Type B pancreatic cell (in vitro differentiated cells): Measurements from ENCODE around the gene CFAP410. TPM values are rescaled to one million over a fixed set of nuclear protein-coding genes. Genes with fewer than 3 reads are reported as not detected.
A peak's percentile ranks its signal among the peaks of the same experiment; 100 is the strongest.

Experiments used
- DNase-seq: peaks from one replicate; pipeline ENCODE4 v3.0.0; 2021; ENCODE audit warnings: mixed read lengths; ENCODE audit not compliant: unreplicated experiment; ENCODE audit errors: extremely low spot score
- H3K27ac Mint-ChIP-seq: 2 replicates; pipeline ENCODE4 v1.8.0; 2021; ENCODE audit warnings: mild to moderate bottlenecking, mixed read lengths
- H3K27me3 Mint-ChIP-seq: 2 replicates; pipeline ENCODE4 v1.8.0; 2021; ENCODE audit warnings: mixed read lengths
- H3K36me3 Mint-ChIP-seq: 2 replicates; pipeline ENCODE4 v1.8.0; 2021; ENCODE audit warnings: mixed read lengths
- H3K4me1 Mint-ChIP-seq: one replicate; pipeline ENCODE4 v1.8.0; 2021; ENCODE audit warnings: mixed read lengths; ENCODE audit not compliant: unreplicated experiment
- H3K4me3 Mint-ChIP-seq: 2 replicates; pipeline ENCODE4 v1.8.0; 2021; ENCODE audit warnings: mild to moderate bottlenecking, mixed read lengths
- H3K9me3 Mint-ChIP-seq: 2 replicates; pipeline ENCODE4 v1.8.0; 2021; ENCODE audit warnings: mixed read lengths
- total RNA-seq: library from RNA; stranded (reverse); gene quantifications from 2 replicates; pipeline ENCODE4 v1.2.1, GENCODE V29; 2021; ENCODE audit warnings: low replicate concordance
- TF ChIP-seq, protein P1 (sequence below): fragments of 200-600 bp; sonication (generic); conservative IDR thresholded peaks from 2 replicates; pipeline ENCODE4 v1.5.0; 2021; ENCODE audit warnings: antibody characterized with exemption, mild to moderate bottlenecking

CFAP410 gene
- total RNA-seq, 1 donor from 2014 or later, result 15.1 TPM

DNA sequence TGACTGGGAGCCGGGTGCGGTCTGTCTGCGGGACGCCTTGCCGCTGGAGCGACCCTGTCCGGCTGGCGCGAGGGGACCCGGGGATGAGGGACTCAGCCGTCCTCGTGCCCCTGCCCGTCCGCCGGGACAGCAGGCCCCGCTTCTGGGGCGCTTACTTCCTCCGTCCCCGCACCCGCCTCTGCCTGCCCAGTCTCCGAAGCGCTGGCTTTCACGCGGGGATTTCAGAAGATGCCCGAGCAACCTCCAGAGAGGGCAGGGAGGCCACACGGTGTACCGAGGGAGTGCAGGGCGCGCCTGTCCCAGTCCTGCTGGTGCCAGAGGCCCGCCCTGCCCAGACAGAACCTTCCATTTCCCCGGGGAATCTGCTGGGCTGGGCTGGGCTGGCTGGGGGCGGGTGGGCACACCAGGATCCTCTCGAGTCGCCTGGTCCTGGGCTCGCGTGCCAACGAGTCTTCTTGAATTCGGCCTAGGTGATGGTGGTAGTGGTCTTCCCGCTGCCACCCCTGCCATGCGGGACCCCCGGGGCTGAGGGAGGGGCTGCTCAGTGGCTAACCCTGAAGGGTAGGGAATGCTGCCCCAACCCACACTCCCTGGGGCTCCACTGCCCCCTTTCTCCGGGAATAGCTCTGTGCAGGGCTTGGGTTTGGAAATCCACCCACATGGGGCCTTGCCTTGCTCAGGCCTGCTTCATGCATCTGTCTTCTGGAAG lies 11.7 kb upstream of the CFAP410 start:
- Mint-ChIP-seq H3K9me3 (no peaks in the 10 kb centered on the region), H3K27me3 (peaks cover 8% of the 10 kb centered on the region), H3K4me3 (no peak overlapping the region), H3K4me1 (no peaks in the 10 kb centered on the region), H3K27ac (no peak overlapping the region), H3K36me3 (no peaks in the 10 kb centered on the region)
- DNase-seq, result peak; percentile 67
- TF ChIP-seq, protein P1, sequence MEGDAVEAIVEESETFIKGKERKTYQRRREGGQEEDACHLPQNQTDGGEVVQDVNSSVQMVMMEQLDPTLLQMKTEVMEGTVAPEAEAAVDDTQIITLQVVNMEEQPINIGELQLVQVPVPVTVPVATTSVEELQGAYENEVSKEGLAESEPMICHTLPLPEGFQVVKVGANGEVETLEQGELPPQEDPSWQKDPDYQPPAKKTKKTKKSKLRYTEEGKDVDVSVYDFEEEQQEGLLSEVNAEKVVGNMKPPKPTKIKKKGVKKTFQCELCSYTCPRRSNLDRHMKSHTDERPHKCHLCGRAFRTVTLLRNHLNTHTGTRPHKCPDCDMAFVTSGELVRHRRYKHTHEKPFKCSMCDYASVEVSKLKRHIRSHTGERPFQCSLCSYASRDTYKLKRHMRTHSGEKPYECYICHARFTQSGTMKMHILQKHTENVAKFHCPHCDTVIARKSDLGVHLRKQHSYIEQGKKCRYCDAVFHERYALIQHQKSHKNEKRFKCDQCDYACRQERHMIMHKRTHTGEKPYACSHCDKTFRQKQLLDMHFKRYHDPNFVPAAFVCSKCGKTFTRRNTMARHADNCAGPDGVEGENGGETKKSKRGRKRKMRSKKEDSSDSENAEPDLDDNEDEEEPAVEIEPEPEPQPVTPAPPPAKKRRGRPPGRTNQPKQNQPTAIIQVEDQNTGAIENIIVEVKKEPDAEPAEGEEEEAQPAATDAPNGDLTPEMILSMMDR, result no peak

DNA sequence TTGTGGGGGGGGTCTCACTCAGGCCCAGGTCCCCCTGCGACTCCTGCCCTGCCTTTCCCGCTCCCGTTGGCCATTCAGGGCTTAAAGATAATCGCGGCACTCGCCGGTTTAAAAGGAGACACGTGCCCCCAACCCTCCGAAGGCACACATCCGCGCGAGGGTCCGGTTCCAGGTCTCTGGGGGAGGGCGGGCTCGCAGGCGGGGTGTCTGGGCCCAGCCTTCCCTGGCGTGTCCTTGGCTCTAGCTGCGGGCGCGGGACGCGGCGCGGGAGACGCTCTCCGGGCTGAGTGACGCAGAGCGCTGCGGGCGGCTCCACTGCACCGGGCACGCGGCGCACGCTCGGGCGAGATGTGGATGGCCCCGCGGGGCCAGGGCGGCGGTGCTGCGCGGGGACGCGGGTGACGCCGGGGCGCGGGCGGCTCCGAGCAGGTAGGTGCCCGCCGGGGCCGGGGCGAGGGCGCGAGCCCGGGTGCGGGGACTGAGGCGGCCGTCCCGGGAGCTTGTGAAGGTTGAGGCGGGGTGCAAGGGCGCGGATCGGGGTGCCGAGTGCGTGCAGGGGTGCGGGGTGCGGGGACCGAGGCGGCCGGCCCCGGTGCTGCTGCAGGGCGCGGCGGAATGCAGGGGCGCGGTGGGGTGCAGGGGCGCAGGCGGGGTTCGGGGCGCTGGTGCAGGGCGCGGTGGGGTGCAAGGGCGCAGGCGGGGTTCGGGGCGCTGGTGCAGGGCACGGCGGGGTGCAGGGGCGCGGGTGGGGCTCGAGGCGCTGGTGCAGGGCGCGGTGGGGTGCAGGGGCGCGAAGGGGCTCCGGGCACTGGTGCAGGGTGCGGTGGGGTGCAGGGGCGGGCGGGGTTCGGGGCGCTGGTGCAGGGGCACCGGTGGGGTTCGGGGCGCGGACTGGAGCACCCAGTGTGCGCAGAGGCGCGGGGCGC lies 10.9 kb upstream of the CFAP410 start:
- Mint-ChIP-seq H3K9me3 (no peaks in the 10 kb centered on the region), H3K4me3 (no peak overlapping the region), H3K4me1 (no peaks in the 10 kb centered on the region), H3K36me3 (no peaks in the 10 kb centered on the region), H3K27me3 (peaks cover 8% of the 10 kb centered on the region), H3K27ac (no peak overlapping the region)
- peak; percentile 69 for DNase-seq
- TF ChIP-seq, protein P1, result no peak

DNA sequence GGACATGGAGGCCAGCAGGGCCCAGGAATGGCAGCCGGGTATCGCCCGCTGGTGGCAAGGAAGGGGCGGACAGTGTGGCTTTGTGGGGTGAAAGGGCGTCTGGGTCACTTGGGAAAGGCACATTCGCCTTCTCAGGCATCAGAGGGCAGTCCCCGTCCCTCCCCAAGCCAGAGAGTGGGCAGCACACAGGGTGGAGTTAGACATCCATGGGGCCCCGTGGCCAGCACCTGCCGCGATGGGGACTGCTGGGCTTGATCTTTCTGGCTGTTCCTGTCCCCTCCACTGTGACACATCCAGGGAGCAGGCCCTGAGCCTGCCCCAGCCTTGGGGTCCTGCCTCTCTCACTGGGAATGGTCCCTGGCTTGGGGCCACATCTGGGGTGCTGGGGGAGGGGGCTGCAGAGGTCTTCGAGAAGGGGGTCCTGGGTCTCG lies 10.2 kb upstream of the CFAP410 start:
- Mint-ChIP-seq H3K4me1 (no peaks in the 10 kb centered on the region), H3K36me3 (no peaks in the 10 kb centered on the region), H3K9me3 (no peaks in the 10 kb centered on the region), H3K4me3 (no peak overlapping the region), H3K27me3 (peaks cover 5% of the 10 kb centered on the region), H3K27ac (no peak overlapping the region)
- peak; percentile 55 for DNase-seq
- TF ChIP-seq, protein P1, result no peak

DNA sequence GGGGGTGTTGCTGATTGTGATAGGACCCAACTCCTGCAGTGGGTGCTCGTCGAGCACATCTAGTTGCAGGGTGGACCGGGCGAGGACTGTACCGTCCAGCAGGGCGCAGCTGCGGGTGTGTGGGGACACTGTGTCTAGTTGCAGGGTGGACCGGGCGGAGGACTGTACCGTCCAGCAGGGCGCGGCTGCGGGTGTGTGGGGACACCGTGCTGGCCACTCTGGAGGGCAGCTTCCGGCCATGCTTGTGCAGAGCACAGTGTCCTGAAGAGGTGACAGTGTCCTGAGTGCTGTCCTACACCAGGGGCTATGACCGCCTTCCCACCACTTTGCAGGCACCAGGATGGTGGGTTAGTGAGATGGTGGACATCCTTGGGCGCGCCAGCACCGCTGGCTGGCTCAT lies 9.7 kb upstream of the CFAP410 start:
- Mint-ChIP-seq H3K27ac (no peak overlapping the region), H3K4me3 (no peak overlapping the region), H3K9me3 (no peaks in the 10 kb centered on the region), H3K27me3 (no peaks in the 10 kb centered on the region), H3K36me3 (no peaks in the 10 kb centered on the region), H3K4me1 (no peaks in the 10 kb centered on the region)
- TF ChIP-seq, protein P1, result no peak
- DNase-seq, result peak; percentile 66

DNA sequence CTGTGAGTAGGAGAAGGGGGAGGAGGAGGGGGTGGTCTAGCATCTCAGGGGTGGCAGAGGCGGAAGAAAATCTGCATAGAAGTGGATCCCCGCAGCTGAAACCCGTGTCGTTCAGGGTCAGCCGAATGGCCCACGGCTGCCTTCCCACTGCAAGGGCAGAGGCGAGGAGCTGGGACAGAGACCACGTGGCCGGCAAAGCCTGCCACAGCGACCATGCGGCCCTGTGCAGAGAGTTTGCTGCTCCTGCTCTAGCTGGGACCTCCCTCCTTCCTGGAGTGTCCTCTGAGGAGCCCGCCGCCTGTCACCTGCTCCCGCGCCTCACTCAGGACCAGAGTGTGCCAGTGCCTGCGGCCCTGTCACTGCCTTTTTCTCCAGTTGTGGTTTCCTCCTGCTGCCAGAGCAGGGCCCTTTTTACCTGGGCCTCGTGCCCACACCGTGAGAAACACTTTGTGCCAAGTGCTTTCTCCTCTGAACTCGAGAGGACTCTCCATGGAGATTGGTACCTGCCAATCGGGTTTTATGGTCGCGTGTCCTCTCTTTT lies 8.8 kb upstream of the CFAP410 start:
- TF ChIP-seq, protein P1, result no peak
- H3K36me3 Mint-ChIP-seq, result no peaks in the 10 kb centered on the region
- H3K27me3 Mint-ChIP-seq, result no peaks in the 10 kb centered on the region
- H3K4me1 Mint-ChIP-seq, result no peaks in the 10 kb centered on the region
- H3K27ac Mint-ChIP-seq, result no peak overlapping the region
- no peaks in the 10 kb centered on the region for H3K9me3 Mint-ChIP-seq
- DNase-seq, result peak; percentile 66
- H3K4me3 Mint-ChIP-seq, result no peak overlapping the region
